ENCODE results near the gene GOLGA6L7.
"Not testable (repeated sequence)": the region's sequence is repeated elsewhere in the genome, so short reads cannot be mapped to it uniquely, and the experiment has no call there.

The GOLGA6L7 gene

DNA sequence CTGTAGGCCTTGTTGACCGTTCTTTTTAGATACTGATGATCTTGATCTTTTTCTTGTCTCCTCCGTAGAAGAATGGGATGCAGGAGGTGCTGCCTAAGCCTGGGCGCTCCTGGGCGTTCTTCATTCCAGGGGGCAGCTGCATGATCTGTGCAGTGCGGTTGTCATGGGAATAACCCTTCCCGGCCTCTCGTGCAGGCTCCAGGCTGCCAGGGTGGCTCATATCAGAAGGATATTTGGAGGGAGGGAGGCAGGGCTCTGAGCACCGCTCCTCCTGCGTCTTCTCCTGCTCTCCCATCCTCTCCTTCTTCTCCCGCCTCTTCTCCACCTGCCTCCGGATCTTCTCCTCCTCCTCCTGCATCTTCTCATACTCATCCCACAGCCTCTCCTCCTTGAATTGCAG is 6.2 kb downstream of the GOLGA6L7 start:
- H3K36me3 ChIP-seq (ENCODE audit: control insufficient read depth, insufficient read depth, low read length); H3K4me3 ChIP-seq (ENCODE audit: low read depth, low read length); H3K27me3 ChIP-seq (ENCODE audit: control insufficient read depth, insufficient read depth, low read length); H3K4me1 ChIP-seq (ENCODE audit: control insufficient read depth, insufficient read depth, low read length); H3K27ac ChIP-seq (ENCODE audit: low read depth, low read length); H3K9ac ChIP-seq (ENCODE audit: low read depth, low read length); H3K9me3 ChIP-seq (ENCODE audit: control insufficient read depth, insufficient read depth, low read length): not testable (repeated sequence)

DNA sequence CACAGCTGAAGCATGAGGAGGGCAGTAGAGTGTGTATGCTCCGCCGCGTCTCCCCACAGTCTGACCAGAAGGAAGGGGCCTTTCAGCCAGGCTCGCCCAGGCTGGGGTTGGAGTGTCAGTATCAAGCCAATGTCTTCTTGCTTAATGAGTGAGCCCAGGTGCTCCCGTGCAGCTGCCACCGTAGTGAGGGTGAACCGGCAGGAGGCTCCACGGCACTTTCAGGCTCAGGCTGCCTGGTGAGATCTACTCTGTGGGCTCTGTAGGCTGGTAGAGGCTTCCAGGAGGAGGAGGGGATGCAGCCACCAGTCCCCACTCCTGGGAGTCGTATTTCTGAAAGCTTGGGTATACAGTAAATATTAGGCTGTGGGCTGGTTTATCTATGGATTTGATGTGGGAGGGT is 8.2 kb downstream of the GOLGA6L7 start:
- not testable (repeated sequence) for H3K4me1 ChIP-seq (ENCODE audit: control insufficient read depth, insufficient read depth, low read length); H3K27me3 ChIP-seq (ENCODE audit: control insufficient read depth, insufficient read depth, low read length)

DNA sequence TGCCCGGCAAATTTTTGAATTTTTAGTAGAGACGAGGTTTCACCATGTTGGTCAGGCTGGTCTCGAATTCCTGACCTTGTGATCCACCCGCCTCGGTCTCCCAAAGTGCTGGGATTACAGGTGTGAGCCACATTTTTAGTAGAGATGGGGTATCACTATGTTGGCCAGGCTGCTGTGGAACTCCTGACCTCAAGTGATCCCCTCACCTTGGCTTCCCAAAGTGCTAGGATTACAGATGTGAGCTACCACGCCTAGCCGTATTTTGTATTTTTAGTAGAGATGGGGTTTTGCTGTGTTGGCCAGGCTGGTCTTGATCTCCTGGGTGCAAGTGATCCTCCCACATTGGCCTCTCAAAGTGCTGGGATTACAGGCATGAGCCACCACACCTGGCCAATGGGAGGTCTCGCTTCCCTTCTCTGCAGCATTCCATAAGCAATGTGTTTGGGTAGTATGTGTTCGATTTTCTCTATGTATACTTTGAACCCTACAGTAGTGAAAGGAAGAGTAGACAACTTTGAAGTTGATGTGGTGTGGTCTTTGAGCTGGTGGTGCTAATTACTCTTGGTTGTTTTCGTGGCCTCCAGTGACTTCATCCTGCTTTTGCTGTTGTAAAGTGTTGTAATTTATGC is 13.4 kb downstream of the GOLGA6L7 start:
- H3K9ac ChIP-seq (ENCODE audit: low read depth, low read length); H3K27me3 ChIP-seq (ENCODE audit: control insufficient read depth, insufficient read depth, low read length); H3K36me3 ChIP-seq (ENCODE audit: control insufficient read depth, insufficient read depth, low read length); H3K27ac ChIP-seq (ENCODE audit: low read depth, low read length); H3K9me3 ChIP-seq (ENCODE audit: control insufficient read depth, insufficient read depth, low read length); H3K4me3 ChIP-seq (ENCODE audit: low read depth, low read length); H3K4me1 ChIP-seq (ENCODE audit: control insufficient read depth, insufficient read depth, low read length): not testable (repeated sequence)

More for the DNA sequence above, 8.2 kb downstream of the GOLGA6L7 start:
- H3K9ac ChIP-seq (ENCODE audit: low read depth, low read length); H3K36me3 ChIP-seq (ENCODE audit: control insufficient read depth, insufficient read depth, low read length); H3K4me3 ChIP-seq (ENCODE audit: low read depth, low read length); H3K27ac ChIP-seq (ENCODE audit: low read depth, low read length); H3K9me3 ChIP-seq (ENCODE audit: control insufficient read depth, insufficient read depth, low read length): not testable (repeated sequence)

DNA sequence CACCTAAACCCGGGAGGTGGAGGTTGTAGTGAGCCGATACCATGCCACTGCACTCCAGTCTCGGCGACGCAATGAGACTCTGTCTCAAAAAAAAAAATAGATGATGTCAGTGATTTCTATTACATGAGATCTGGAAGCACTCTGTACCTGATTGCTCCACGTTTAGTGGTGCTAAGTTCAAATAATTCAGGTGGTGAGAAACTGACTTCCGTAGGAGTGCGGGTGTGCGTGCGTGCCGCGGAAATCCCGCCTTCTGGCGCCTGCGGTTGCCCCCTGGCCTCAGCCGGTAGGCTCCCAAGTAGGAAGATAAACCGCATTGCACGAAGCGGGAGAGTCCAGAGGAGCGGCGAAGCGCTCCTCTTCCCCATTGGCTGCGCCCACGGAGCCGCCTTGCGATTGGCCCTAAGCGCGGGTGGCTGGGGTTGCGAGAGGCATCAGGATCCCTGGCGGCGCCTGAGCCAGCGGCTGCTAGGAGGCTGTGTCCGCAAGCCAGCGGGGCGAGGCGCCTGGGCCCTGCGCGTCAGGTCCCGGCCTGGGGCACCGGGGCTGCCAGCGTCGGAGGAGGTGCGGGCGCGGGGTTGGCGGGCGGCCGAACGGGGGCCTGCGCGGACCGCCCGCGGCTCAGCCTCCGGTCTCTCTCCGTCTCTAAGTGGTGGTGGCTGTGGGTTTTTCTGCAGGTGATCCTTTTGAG is 16.4 kb downstream of the GOLGA6L7 start:
- not testable (repeated sequence) for H3K4me1 ChIP-seq (ENCODE audit: control insufficient read depth, insufficient read depth, low read length); H3K9ac ChIP-seq (ENCODE audit: low read depth, low read length); H3K27ac ChIP-seq (ENCODE audit: low read depth, low read length); H3K36me3 ChIP-seq (ENCODE audit: control insufficient read depth, insufficient read depth, low read length); H3K27me3 ChIP-seq (ENCODE audit: control insufficient read depth, insufficient read depth, low read length); H3K9me3 ChIP-seq (ENCODE audit: control insufficient read depth, insufficient read depth, low read length)
- H3K4me3 ChIP-seq (ENCODE audit: low read depth, low read length) = peak overlapping the region; percentile 39; the same call in 1 of the 2 replicates

DNA sequence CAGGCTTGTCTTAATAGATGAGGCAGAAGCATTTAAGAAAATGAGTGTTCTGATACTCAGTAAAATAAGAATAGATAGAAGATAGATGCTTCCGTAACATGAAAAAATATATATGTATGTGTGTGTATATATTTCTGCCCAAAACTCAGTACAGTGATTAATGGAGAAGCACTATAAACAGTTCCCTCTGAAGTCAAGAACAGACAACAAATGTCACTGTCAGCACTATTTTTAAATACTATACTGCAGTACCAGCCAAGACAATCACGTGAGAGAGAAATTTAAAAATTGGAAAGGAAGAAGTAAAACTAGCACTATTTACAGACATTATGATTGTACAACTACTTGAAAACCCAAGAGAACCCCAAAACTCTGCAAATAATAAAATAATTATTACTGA is 27.0 kb downstream of the GOLGA6L7 start:
- not testable (repeated sequence) for H3K27ac ChIP-seq (ENCODE audit: low read depth, low read length); H3K9me3 ChIP-seq (ENCODE audit: control insufficient read depth, insufficient read depth, low read length); H3K9ac ChIP-seq (ENCODE audit: low read depth, low read length); H3K36me3 ChIP-seq (ENCODE audit: control insufficient read depth, insufficient read depth, low read length); H3K4me3 ChIP-seq (ENCODE audit: low read depth, low read length); H3K4me1 ChIP-seq (ENCODE audit: control insufficient read depth, insufficient read depth, low read length); H3K27me3 ChIP-seq (ENCODE audit: control insufficient read depth, insufficient read depth, low read length)

DNA sequence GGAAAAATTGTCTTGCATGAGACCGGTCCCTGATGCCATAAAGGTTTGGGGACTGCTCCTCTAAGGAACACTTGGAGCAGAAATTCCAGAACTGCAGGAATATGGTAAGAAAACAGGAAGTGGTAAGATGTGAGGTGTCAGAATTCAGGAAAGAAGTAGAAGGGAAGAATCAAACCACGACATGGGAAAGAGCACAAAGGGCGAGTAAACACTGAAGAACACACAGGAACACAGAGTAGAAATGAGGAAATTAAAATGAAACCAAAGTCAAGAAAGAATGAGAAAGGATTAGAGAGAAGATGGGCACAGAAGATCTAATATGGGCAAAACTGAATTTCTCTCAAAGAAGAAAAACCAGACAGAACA is 28.5 kb downstream of the GOLGA6L7 start:
- H3K9ac ChIP-seq (ENCODE audit: low read depth, low read length); H3K4me1 ChIP-seq (ENCODE audit: control insufficient read depth, insufficient read depth, low read length); H3K4me3 ChIP-seq (ENCODE audit: low read depth, low read length); H3K27me3 ChIP-seq (ENCODE audit: control insufficient read depth, insufficient read depth, low read length); H3K9me3 ChIP-seq (ENCODE audit: control insufficient read depth, insufficient read depth, low read length); H3K36me3 ChIP-seq (ENCODE audit: control insufficient read depth, insufficient read depth, low read length); H3K27ac ChIP-seq (ENCODE audit: low read depth, low read length): not testable (repeated sequence)

DNA sequence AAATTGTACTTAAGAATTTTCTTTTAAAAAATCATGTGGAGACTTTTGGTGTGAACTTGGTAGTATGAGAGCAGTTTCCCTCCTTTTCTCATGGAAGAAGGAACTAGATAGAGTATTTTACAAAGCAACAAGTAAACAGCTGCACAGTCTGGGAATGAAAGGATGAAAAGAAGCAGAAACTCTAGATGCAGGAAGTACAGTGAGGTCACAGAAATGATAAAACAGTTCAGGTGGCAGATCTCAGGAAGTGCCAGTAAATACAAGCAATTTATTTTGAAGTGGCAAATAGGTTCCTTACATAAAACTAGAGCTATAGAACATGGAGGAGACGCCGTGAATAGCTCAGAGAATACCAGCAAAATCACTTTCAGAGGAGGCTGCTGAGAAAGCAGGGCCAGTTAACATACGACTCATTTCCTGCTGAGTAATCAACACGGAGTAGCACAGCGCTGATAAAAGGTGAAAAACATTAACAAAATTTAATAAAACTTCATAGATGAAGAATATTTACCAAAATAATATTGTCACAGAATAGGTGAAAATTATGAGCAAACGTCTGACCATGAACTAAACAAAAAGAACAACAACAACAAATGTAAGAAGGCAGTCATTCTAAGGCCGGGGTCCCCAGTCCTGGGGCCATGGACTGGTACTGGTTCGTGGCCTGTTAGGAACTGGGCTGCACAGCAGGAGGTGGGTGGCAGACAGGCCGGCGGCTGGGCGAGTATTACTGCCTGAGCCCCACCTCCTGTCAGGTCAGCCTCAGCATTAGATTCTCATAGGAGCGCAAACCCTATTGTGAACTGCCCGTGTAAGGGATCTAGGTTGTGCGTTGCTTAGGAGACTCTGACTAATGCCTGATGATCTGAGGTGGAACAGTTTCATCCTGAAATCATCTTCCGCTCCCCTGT is 29.2 kb downstream of the GOLGA6L7 start:
- H3K27me3 ChIP-seq (ENCODE audit: control insufficient read depth, insufficient read depth, low read length); H3K27ac ChIP-seq (ENCODE audit: low read depth, low read length); H3K36me3 ChIP-seq (ENCODE audit: control insufficient read depth, insufficient read depth, low read length); H3K4me3 ChIP-seq (ENCODE audit: low read depth, low read length); H3K9ac ChIP-seq (ENCODE audit: low read depth, low read length); H3K9me3 ChIP-seq (ENCODE audit: control insufficient read depth, insufficient read depth, low read length); H3K4me1 ChIP-seq (ENCODE audit: control insufficient read depth, insufficient read depth, low read length): not testable (repeated sequence)

DNA sequence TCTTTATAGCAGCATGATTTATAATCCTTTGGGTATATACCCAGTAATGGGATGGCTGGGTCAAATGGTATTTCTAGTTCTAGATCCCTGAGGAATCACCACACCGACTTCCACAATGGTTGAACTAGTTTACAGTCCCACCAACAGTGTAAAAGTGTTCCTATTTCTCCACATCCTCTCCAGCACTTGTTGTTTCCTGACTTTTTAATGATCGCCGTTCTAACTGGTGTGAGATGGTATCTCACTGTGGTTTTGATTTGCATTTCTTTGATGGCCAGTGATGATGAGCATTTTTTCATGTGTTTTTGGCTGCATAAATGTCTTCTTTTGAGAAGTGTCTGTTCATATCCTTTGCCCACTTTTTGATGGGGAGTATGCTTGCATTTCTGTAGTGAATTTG is 30.3 kb downstream of the GOLGA6L7 start:
- H3K4me1 ChIP-seq (ENCODE audit: control insufficient read depth, insufficient read depth, low read length); H3K4me3 ChIP-seq (ENCODE audit: low read depth, low read length); H3K27me3 ChIP-seq (ENCODE audit: control insufficient read depth, insufficient read depth, low read length); H3K36me3 ChIP-seq (ENCODE audit: control insufficient read depth, insufficient read depth, low read length); H3K9ac ChIP-seq (ENCODE audit: low read depth, low read length); H3K27ac ChIP-seq (ENCODE audit: low read depth, low read length); H3K9me3 ChIP-seq (ENCODE audit: control insufficient read depth, insufficient read depth, low read length): not testable (repeated sequence)

DNA sequence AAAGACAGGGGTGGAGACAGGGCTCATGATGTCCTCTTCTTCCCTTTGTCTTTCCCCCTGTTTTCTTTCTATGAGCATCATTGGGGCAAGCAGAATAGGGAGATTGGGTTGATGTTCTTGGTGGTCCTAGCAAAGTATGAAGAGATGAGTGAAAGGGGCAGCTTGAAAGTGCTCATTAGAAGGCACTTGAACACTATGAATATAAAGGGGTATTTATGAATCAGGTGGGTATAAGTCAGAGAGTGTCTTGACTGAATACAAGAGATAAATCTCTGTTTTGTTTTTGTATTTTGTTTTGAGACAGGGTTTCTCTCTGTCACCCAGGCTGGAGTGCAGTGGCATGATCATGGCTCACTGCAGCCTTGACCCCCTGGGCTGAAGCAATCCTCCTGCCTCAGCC is 34.4 kb downstream of the GOLGA6L7 start:
- H3K4me1 ChIP-seq (ENCODE audit: control insufficient read depth, insufficient read depth, low read length); H3K9ac ChIP-seq (ENCODE audit: low read depth, low read length); H3K9me3 ChIP-seq (ENCODE audit: control insufficient read depth, insufficient read depth, low read length); H3K27me3 ChIP-seq (ENCODE audit: control insufficient read depth, insufficient read depth, low read length); H3K27ac ChIP-seq (ENCODE audit: low read depth, low read length); H3K36me3 ChIP-seq (ENCODE audit: control insufficient read depth, insufficient read depth, low read length); H3K4me3 ChIP-seq (ENCODE audit: low read depth, low read length): not testable (repeated sequence)

DNA sequence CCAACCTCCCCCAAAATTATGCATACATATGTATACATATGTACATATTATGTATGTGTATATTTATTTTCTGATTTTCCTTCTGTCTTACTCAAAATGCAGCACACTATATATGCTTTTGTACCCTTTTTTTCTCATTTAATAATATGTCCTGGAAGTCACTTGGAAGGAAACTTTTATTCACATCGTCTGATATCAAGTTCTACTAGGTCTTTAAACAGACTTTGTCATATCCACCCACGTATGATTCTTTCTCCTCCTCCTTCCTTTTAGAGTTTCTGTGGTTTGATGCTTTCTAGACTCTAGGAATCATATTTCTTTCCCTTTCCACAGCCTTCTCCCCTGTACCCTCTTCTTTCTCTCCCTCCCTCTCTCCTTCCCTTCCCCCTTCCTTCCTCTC is 35.1 kb downstream of the GOLGA6L7 start:
- not testable (repeated sequence) for H3K36me3 ChIP-seq (ENCODE audit: control insufficient read depth, insufficient read depth, low read length); H3K27me3 ChIP-seq (ENCODE audit: control insufficient read depth, insufficient read depth, low read length); H3K9me3 ChIP-seq (ENCODE audit: control insufficient read depth, insufficient read depth, low read length); H3K9ac ChIP-seq (ENCODE audit: low read depth, low read length); H3K27ac ChIP-seq (ENCODE audit: low read depth, low read length); H3K4me1 ChIP-seq (ENCODE audit: control insufficient read depth, insufficient read depth, low read length); H3K4me3 ChIP-seq (ENCODE audit: low read depth, low read length)

DNA sequence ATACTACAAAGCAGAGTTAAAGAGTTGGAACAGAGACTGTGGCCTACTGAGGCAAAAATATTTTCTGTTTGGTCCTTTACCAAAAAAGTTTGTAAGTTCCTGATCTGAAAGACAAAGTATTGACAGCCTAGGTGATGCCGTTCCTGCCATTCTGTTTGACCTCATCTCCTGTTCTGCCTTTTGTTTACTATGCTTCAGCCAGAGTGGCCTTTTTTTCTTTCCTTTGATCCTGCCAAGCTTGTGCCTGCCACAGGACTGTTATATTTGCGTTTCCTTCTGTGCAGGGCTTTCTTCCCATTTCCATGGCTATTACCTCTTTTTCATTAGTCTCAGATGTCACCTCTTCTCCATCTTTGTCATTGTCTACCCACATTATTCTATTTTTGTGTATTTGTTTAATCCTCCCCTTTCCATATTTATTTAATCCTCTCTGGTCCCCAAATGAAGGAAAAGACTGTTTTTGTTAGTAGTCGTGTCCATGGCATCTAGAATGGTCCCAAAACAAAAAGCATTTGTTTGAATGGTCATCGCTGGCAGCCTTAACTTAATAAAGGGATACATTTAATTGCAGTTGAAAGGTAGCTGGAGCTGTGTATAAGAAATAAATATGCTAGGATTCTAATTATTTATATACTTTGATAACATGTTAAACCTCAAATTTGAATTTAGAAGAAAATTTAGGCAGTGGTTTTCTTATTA is 36.4 kb downstream of the GOLGA6L7 start:
- H3K9ac ChIP-seq (ENCODE audit: low read depth, low read length); H3K9me3 ChIP-seq (ENCODE audit: control insufficient read depth, insufficient read depth, low read length); H3K4me1 ChIP-seq (ENCODE audit: control insufficient read depth, insufficient read depth, low read length); H3K36me3 ChIP-seq (ENCODE audit: control insufficient read depth, insufficient read depth, low read length); H3K4me3 ChIP-seq (ENCODE audit: low read depth, low read length); H3K27me3 ChIP-seq (ENCODE audit: control insufficient read depth, insufficient read depth, low read length); H3K27ac ChIP-seq (ENCODE audit: low read depth, low read length): not testable (repeated sequence)

Data from HUES48 (cell line).